ENCODE data around the gene LRRC47.

DNA sequence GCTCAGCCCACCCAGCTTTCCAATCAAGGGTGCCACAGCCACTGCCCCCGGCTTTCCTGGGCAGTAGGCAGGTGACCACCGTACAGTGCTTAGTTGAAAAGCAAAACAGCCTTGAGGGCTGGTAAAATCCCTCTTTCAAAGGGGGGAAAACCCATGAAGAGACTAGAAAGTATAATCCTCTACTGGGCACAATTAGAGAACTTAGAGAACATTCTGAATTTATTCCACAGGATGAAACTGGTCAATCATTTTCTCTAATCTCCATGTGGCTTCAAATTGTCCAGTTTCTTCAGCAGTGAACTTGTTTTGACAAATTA lies 15.3 kb upstream of the LRRC47 start:
- no peak for TF ChIP-seq POLR2A (IDR thresholded peaks at IDR 0.05)
- no peak for TF ChIP-seq CTCF (IDR thresholded peaks at IDR 0.05)
